ELF-1 (cell line): ENCODE results near the gene INCA1.

Experiments used
- DNase-seq: peaks from one replicate; pipeline ENCODE4 v3.0.0-alpha.2; 2016; ENCODE audit warnings: low read depth, low spot score

INCA1 gene

GRCh38 chr17:4971826-4972225, 25.5 kb downstream of the INCA1 start:
- no peak for DNase-seq

- DNase-seq, result no peak
Measured at GRCh38 chr17:4970273-4970672, 27.0 kb downstream of the INCA1 start.

DNA sequence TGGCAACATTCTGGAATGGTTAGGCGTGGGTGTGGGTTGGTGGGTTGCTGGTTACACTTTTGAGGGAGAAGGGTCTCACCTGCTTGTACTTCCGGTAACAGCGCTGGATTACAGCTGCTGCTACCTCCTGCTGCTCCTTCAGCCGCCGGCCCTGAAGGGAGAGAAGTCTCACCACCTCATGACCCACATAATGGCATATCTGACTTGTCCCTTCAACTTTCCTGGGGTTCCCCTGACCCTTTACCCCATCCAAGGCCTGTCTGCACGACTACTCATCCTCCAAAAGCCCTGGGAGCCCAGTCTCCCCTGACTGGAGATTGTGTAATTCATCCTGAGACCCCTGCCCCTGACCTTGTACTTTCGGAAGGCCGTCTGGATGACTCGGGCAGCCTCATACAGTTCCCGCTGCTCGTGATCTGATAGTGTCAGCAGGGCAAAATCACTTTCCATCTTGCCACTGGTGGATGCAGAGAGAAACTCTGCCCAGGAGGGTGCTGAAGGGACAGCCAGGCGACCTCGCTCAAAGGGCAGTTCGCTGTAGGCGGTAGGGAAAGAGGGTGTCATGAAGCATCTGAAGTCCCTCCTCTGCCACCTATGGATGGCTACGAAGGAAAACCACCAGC, 27.7 kb downstream of the INCA1 start:
- DNase-seq, result no peak

DNA sequence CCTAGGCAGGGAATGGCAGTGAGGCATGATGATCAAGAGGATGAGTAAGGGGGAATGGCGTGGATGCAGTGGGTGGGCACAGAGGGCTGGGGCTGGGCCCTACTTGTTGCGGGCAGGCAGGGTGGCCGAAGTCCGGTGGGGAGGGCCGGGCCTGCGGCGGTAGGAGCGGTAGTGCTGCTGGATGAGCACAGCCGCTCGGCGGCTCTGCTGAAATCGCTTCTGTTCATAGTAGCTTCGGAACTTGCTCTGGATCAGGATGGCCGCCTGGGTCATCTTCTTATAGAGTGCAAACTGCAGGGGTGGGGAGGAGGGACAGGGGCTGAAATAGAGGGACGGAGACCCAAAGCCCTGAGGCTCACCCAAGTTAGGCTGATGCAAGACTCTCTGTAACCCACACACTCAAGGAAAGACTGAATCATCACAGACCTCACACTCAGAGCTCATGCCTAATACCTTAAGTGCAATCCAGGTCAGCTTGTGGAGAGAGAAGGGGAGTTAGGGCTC, 28.2 kb downstream of the INCA1 start:
- DNase-seq, result peak; percentile 56

DNA sequence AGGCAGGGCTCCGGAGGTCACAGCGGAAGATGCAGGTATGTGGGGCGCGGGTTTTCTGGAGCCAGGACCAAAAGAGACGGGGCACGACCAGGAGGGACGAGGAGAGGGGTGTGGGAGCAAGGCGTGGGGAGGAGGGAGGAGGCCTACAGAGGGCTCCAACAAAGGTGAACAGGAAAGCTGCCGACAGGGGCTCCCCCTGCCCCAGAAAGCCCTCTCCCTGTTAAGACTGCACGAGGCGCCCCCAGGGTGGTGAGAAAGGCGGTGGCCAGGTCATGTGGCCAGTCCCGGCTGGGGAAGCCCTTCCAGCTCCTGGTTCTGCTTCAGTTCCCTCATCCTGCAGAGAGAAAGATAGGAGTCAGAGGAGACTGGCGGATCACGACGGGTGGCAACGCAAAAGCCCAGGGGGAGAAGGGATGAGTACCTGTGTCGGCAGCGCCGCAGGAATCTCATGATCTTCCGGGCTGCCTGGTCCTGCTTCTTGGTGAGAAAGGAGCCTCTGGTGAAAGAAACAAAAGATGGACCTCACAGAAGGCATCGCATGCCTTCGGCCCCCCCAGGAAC, 28.8 kb downstream of the INCA1 start:
- DNase-seq, result peak; percentile 68

DNA sequence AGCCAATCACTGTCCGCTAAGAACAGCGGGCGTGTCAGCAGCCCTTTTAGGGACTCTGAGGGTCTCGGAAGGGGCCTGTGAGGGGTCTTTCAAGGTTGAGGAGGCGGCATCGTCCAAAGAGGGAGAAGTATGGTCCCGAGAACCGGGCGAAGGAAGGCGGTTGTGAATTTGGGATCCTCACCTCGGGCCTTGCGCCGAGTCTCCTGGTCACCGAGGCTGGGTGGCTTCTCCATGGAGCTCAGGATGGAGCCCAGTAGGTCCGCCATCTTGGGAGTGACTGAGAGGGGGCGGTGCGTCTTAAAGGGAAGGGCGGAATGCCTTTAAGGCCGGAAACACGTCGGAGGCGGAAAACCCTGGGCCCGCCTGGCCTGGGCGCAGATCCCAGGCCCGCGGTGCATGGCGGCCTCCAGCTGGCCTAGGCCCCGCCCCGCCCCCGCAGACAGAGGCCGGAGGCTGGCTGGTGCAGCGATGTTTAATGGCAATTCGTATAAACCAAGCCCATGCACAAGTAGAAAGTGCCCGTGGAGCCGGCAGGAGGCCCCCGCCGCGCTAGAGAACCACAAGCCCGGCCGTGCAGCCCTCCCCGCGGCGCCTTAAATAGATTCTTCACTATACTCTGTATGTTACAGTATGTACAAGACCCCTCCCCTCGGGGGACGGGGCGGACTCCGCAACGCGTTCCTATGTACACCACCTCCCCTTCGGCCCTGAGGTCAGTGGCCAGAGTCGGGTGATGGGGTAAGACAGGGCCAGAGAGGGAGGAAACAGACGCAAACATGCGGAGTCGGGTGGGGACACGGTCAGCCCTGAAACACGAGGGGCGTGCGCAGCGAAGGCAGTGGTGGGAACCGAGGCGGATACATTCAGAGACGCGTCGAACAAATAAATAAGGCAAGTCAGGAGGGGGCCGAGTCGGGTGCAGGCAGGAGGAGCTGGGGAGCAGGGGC, 29.5 kb downstream of the INCA1 start, which contains the start of gene SPAG7:
SPAG7 (minus strand) TSS at position 279 of the 947 bp plus-strand sequence; CDS start at position 266, 13 bp downstream.
- peak; percentile 99 for DNase-seq

GRCh38 chr17:4966844-4967538, 30.3 kb downstream of the INCA1 start:
- DNase-seq, result peak; percentile 100

DNA sequence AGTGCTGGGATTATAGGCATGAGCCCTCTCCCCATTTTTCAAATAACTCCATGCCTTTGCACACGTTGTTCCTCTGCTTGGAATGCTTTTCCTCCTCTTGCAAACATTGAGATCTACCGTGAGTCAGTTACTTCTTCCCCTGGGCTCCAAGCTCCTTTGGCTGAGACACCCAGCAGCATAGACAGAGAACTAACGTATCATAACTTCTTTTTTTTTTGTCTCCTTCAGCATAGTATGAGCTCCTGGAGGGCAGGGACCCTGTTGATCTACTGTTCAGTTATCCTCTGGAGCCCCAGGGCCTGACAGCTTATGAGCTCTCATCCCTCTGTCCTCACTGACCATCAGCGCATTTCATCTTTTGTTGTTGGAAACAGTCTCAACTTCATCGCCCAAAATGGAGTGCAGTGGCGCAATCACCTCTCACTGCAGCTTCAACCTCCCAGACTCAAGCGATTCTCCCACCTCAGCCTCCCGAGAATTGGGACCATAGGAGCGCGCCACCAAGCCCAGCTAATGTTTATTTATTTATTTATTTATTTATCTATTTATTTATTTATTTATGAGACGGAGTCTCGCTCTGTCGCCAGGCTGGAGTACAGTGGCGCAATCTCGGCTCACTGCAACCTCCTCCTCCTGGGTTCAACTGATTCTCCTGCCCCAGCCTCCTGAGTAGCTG, 31.9 kb downstream of the INCA1 start:
- no peak for DNase-seq

GRCh38 chr17:4960279-4960922, 36.9 kb downstream of the INCA1 start:
- peak; percentile 32 for DNase-seq

GRCh38 chr17:4959261-4959965, 37.9 kb downstream of the INCA1 start:
- DNase-seq, result peak; percentile 47

DNA sequence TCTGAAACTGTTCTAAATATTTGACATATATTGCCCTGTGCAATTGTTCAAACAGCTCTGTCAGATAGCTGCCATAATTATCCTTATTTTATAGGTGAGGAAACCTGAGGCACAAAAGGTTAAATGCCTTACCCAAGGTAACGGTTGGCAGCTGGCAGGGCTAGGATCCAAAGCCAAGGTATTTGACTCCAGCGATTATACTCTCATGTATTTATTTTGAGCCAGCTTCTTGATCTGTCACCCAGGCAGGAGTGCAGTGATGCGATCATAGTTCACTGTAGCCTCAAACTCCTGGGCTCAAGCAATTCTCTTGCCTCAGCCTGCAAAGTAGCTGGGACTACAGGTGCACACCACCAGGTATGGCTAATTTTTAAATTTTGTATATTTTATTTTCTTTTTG, 39.2 kb downstream of the INCA1 start:
- DNase-seq, result no peak

DNA sequence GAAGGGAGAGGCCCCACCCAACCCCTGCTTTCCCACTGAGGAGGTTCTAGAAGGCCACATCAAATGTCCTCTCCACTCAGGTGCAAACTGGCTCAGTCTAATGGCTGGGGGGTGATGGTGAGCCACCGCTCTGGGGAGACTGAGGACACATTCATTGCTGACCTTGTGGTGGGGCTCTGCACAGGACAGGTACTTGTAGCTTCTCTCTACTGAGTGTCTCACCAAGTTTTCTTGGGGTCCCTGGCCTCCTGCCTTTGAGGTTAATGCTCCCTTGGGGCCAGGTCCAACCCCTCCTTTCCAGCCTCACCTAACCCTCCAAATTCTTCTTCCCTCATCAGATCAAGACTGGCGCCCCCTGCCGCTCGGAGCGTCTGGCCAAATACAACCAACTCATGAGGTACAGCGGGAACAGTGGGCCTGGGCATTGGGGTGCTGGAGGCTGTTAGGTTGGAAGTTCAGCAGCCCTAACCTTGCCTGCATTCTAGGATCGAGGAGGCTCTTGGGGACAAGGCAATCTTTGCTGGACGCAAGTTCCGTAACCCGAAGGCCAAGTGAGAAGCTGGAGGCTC, 40.7 kb downstream of the INCA1 start:
- peak; percentile 41 for DNase-seq

GRCh38 chr17:4955091-4955490, 42.2 kb downstream of the INCA1 start:
- no peak for DNase-seq

- DNase-seq, result no peak
Measured at GRCh38 chr17:4953451-4953961, 43.8 kb downstream of the INCA1 start.

DNA sequence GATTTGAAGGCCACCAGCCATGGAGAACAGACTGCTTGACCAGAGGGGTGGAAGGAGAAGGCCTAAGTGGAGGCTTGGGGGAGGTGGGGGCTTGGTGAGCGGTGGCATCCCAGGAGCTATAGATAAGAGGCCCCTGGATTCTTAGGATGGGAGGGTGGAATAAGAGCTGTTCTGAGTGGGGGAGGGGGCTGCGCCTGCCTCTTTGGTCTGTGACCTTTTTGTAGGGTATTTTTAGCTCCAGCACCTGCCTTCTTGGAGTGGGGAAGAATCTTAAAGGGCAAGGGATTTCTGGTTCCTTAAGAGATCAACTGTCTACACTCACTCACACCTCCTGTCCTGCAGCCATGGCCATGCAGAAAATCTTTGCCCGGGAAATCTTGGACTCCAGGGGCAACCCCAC, 45.8 kb downstream of the INCA1 start:
- peak; percentile 29 for DNase-seq

GRCh38 chr17:4950746-4951204, 46.5 kb downstream of the INCA1 start, which contains the start of gene ENO3:
Gene ENO3 (plus strand): TSS chr17:4951119. CDS start chr17:4951830, 711 bp downstream.
- peak; percentile 36 for DNase-seq

DNA sequence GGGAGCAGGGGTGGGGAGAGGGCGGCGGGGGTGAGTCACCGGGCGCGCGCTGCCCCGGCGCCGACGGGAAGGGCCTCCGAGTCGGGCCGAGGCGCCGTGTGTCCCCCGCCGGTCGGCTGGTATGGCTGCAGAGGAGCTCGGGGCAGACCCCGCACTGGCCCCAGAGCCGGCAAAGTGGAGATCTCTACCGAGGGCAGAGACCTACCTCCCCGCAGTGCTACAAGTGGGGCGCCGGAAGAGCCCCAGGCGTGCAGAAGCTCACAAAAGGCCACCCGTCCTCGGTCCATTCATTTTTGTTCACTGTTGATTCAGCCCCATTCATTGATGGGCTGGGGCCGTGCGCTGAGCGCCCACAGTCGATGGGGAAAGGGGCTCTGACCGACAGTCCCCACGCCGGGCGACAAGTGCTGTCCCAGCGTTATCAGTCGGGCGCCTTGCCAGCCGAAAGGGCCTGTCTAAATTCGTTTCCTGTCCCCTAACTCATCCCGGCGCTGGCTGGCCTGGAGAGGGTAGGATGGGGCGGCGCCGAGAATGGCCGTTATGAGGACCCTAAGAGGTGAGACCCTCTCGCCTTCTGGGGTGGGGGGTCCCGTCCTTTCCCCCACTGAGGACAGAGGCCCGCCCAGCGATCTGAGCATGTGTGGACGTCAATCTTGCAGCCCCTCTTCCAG, 47.1 kb downstream of the INCA1 start:
- DNase-seq, result peak; percentile 72

- peak; percentile 92 for DNase-seq
Measured at GRCh38 chr17:4949321-4950074, 47.8 kb downstream of the INCA1 start.
